ENCODE data around the gene PDGFB. TPM values are rescaled to one million over a fixed set of nuclear protein-coding genes. Genes with fewer than 3 reads are reported as not detected.

PDGFB gene
- total RNA-seq, 2 experiments from 2014 or later: 0.45 to 0.69 TPM

GRCh38 chr22:39176143-39176713 is 68.6 kb downstream of the PDGFB start:
- DNase-seq (peak in 1 of 14 experiments; percentile 12), ATAC-seq (ENCODE audit: poor library complexity) (no peak)
- Mint-ChIP-seq H3K4me1 (ENCODE audit: low read depth) (peaks cover 51% of the 10 kb centered on the region), H3K36me3 (ENCODE audit: low read depth) (no peaks in the 10 kb centered on the region), H3K9me3 (no peaks in the 10 kb centered on the region), H3K4me3 (no peak overlapping the region), H3K27me3 (no peaks in the 10 kb centered on the region), H3K27ac (peak overlapping the region; percentile 80)
- intact Hi-C loops (cut with DNase I, micrococcal nuclease): no loop called here
- no peaks in the 10 kb centered on the region for H3K27me3 ChIP-seq (ENCODE audit: control insufficient read depth in 1 of 2, insufficient read depth in 2 of 2, low read length in 2 of 2)
- ChIA-PET POLR2A (no interaction called here), CTCF (interaction anchor here (1.2 kb wide), 1 partner anchor 140 kb away, joined by 3 read pairs; no protein-coding TSS in a partner anchor)
- H3K36me3 ChIP-seq (ENCODE audit: insufficient read depth, low read length): no peaks in the 10 kb centered on the region
- peaks cover 71% of the 10 kb centered on the region for H3K4me1 ChIP-seq (ENCODE audit: insufficient read depth, low read length)
- no peak overlapping the region for H3K27ac ChIP-seq (ENCODE audit: low read depth in 1 of 2, low read length in 2 of 2)
- no peak for TF ChIP-seq CTCF (IDR thresholded peaks at IDR 0.05)
- peaks cover 0 to 7% of the 10 kb centered on the region in 2 experiments for H3K9me3 ChIP-seq (ENCODE audit: control insufficient read depth in 1 of 2, insufficient read depth in 1 of 2, low read length in 2 of 2)
- no peak overlapping the region for H3K4me3 ChIP-seq (ENCODE audit: low read length)

- ATAC-seq (ENCODE audit: poor library complexity) (no peak), DNase-seq (peak in 2 of 14 experiments; percentile 8 to 34)
- H3K4me1 ChIP-seq (ENCODE audit: insufficient read depth, low read length): peaks cover 77% of the 10 kb centered on the region
- H3K9me3 Mint-ChIP-seq: no peaks in the 10 kb centered on the region
- H3K27me3 ChIP-seq (ENCODE audit: control insufficient read depth in 1 of 2, insufficient read depth in 2 of 2, low read length in 2 of 2): no peaks in the 10 kb centered on the region
- peaks cover 58% of the 10 kb centered on the region for H3K4me1 Mint-ChIP-seq (ENCODE audit: low read depth)
- peaks cover 0 to under 1% of the 10 kb centered on the region in 2 experiments for H3K9me3 ChIP-seq (ENCODE audit: control insufficient read depth in 1 of 2, insufficient read depth in 1 of 2, low read length in 2 of 2)
- H3K4me3 ChIP-seq (ENCODE audit: low read length): no peak overlapping the region
- H3K36me3 ChIP-seq (ENCODE audit: insufficient read depth, low read length): no peaks in the 10 kb centered on the region
- ChIA-PET POLR2A (interaction anchor here (1.4 to 9.2 kb wide), 4 partner anchors 22 to 142 kb away, joined by 3 to 163 read pairs (median 15); partner anchors contain the start of genes CBX7 and RPL3), CTCF (interaction anchor here (1.2 to 1.8 kb wide), 3 partner anchors 131 to 141 kb away, joined by 3 to 6 read pairs (median 3); no protein-coding TSS in a partner anchor)
- H3K36me3 Mint-ChIP-seq (ENCODE audit: low read depth): no peaks in the 10 kb centered on the region
- intact Hi-C loops (cut with DNase I, micrococcal nuclease): no loop called here
- no peak for TF ChIP-seq CTCF (IDR thresholded peaks at IDR 0.05)
- peak overlapping the region; percentile 4 to 83 for H3K27ac ChIP-seq (ENCODE audit: low read depth in 1 of 2, low read length in 2 of 2)
- H3K27me3 Mint-ChIP-seq: no peaks in the 10 kb centered on the region
- peak overlapping the region; percentile 95 for H3K27ac Mint-ChIP-seq
- no peak overlapping the region for H3K4me3 Mint-ChIP-seq
Observed at GRCh38 chr22:39175353-39176142, 69.2 kb downstream of the PDGFB start.

- H3K9me3 ChIP-seq (ENCODE audit: control insufficient read depth in 1 of 2, insufficient read depth in 1 of 2, low read length in 2 of 2): no peaks in the 10 kb centered on the region
- no peaks in the 10 kb centered on the region for H3K9me3 Mint-ChIP-seq
- peaks cover 83% of the 10 kb centered on the region for H3K4me1 ChIP-seq (ENCODE audit: insufficient read depth, low read length)
- no peaks in the 10 kb centered on the region for H3K36me3 Mint-ChIP-seq (ENCODE audit: low read depth)
- peak overlapping the region; percentile 62 for H3K4me3 Mint-ChIP-seq
- no peaks in the 10 kb centered on the region for H3K36me3 ChIP-seq (ENCODE audit: insufficient read depth, low read length)
- CTCF ChIA-PET: interaction anchor here (1.1 to 1.8 kb wide), 4 partner anchors 132 to 142 kb away, joined by 3 to 6 read pairs (median 4); no protein-coding TSS in a partner anchor
- DNase-seq: peak; percentile 62 to 88 (median 80)
- H3K27ac Mint-ChIP-seq: peak overlapping the region; percentile 95
- no peaks in the 10 kb centered on the region for H3K27me3 ChIP-seq (ENCODE audit: control insufficient read depth in 1 of 2, insufficient read depth in 2 of 2, low read length in 2 of 2)
- no peaks in the 10 kb centered on the region for H3K27me3 Mint-ChIP-seq
- POLR2A ChIA-PET: interaction anchor here (0.5 to 9.2 kb wide), 10 partner anchors 22 to 869 kb away, joined by 3 to 163 read pairs (median 4); partner anchors contain the start of genes CBX7 and RPL3
- H3K4me1 Mint-ChIP-seq (ENCODE audit: low read depth): peaks cover 59% of the 10 kb centered on the region
- TF ChIP-seq CTCF (IDR thresholded peaks at IDR 0.05): no peak
- H3K4me3 ChIP-seq (ENCODE audit: low read length): peak overlapping the region; percentile 19
- intact Hi-C loops (cut with DNase I, micrococcal nuclease): loop anchor here in 1 of 2 experiments (5.0 kb wide), 1 partner anchor 68 kb away; the partner anchor contains the start of gene PDGFB
- ATAC-seq (ENCODE audit: poor library complexity): peak; percentile 56
- H3K27ac ChIP-seq (ENCODE audit: low read depth in 1 of 2, low read length in 2 of 2): peak overlapping the region; percentile 74 to 83
Observed at GRCh38 chr22:39174498-39175352, 70.1 kb downstream of the PDGFB start.

Measured in CD4-positive, alpha-beta T cell (primary cell).